GM19397 (cell line): Measurements from ENCODE around the gene CBX5.
"Not testable (repeated sequence)": the region's sequence is repeated elsewhere in the genome, so short reads cannot be mapped to it uniquely, and the experiment has no call there.

ENCODE experiments used
- ATAC-seq: cut with Tn5 transposase; IDR thresholded peaks from one replicate; pipeline ENCODE4 v1.9.1; 2021; ENCODE audit warnings: mild to moderate bottlenecking, moderate library complexity; ENCODE audit not compliant: unreplicated experiment

Gene CBX5

GRCh38 chr12:54294953-54295566 is 15.1 kb upstream of the CBX5 start:
- no peak for ATAC-seq

- ATAC-seq: no peak
Measured at GRCh38 chr12:54294152-54294952, 14.4 kb upstream of the CBX5 start.

- ATAC-seq: no peak
Measured at GRCh38 chr12:54292931-54293241, 13.0 kb upstream of the CBX5 start.

- ATAC-seq: no peak
Measured at GRCh38 chr12:54292083-54292930, 12.4 kb upstream of the CBX5 start.

GRCh38 chr12:54287261-54288157 is 7.6 kb upstream of the CBX5 start:
- ATAC-seq: no peak

- no peak for ATAC-seq
Measured at GRCh38 chr12:54286042-54287030, 6.4 kb upstream of the CBX5 start.

- ATAC-seq: no peak
Measured at GRCh38 chr12:54285150-54286041, 5.5 kb upstream of the CBX5 start.

GRCh38 chr12:54284070-54284780 is 4.3 kb upstream of the CBX5 start:
- not testable (repeated sequence) for ATAC-seq

- no peak for ATAC-seq
Measured at GRCh38 chr12:54282949-54283593, 3.1 kb upstream of the CBX5 start.

- ATAC-seq: not testable (repeated sequence)
Measured at GRCh38 chr12:54281694-54282093, 1.8 kb upstream of the CBX5 start.

- ATAC-seq: not testable (repeated sequence)
Measured at GRCh38 chr12:54281261-54281638, 1.3 kb upstream of the CBX5 start.

- peak; percentile 84 for ATAC-seq
Measured at GRCh38 chr12:54280468-54281260, 742 bp upstream of the CBX5 start, which contains the start of gene HNRNPA1. Gene HNRNPA1, plus strand, starts transcription at chr12:54280726. Its CDS starts 82 bp downstream, at chr12:54280808.

- no peak for ATAC-seq
Measured at GRCh38 chr12:54279227-54279631, 693 bp downstream of the CBX5 start.

- no peak for ATAC-seq
Measured at GRCh38 chr12:54277823-54278276, 2.1 kb downstream of the CBX5 start.

GRCh38 chr12:54276368-54276767 is 3.6 kb downstream of the CBX5 start:
- no peak for ATAC-seq

- ATAC-seq: no peak
Measured at GRCh38 chr12:54273981-54274380, 5.9 kb downstream of the CBX5 start.
